ENCODE measurements around the gene ARID1B.

The ARID1B gene

DNA sequence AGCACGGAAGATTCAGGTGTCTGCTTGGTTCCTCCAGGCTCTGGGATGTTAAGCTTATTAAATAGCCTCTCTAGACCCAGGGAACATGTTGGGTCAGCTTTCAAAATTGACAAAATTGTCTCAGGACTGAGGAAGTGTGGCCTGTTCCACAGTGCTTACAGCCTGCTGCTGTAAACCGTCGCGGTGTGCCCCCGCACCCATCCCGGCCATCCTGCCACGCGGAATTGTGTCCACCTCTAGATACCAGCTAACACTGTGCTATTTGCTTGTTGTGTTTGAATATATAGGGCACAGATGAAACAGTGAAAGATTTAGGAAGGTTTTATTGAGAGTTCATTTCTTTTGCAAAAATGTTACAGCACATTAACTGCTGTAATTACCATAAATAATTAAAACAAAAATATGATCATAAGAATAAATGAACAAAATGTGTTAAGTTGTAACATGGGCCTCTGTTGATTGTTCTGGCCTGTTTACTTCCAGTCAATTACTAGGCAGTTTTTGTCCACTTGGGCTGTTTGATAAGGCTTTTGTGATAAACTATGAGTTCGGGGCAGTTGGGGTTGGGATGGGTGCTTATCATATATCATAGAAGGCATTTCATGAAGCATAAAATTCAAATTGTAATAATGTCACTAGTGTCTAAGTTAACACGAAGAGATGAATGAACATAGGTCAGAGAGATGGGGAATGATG is 77.4 kb downstream of the ARID1B start:
- no peak for DNase-seq

- peak; percentile 12 for DNase-seq
Observed at GRCh38 chr6:156857573-156857972, 80.4 kb downstream of the ARID1B start.

DNA sequence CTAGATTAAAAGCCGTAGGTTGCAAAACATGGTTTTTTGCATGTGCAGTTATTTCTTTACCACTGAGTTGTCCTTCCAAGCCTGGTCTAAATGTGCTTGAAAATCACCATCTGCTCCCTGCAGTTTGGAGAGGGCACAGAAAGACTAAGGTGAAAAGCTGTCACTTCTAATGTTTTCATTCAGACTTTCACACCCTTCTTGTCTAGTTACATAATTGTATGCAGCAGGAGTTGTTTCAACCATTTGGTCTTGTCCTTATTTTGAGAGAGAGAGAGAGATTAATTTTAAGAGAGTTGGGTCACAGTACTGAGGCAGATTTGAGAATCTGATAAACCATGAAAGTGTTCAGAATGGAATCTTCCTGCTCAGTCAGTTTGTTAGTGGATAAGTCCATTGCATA is 82.5 kb downstream of the ARID1B start:
- DNase-seq: no peak

GRCh38 chr6:156862711-156863110 is 85.5 kb downstream of the ARID1B start:
- peak; percentile 41 for DNase-seq

DNA sequence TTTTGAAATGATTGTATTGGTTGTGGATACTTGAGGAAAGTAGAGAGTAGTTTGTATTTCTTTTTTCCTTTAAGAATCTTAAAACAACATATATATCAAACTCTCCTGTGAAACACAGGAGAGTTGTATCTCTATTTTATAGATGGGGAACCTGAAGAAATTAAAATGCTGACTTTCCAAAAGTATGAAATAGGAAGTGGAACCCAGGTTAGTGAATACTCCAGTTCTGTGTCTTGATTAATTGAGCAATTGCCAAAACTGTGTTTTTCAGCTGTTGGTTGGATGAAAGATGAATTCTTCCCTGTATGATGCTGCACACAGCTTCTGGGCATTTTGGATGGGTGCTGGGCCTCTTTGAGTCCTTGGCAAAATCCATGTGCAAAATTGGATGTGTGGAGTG is 86.3 kb downstream of the ARID1B start:
- no peak for DNase-seq

DNA sequence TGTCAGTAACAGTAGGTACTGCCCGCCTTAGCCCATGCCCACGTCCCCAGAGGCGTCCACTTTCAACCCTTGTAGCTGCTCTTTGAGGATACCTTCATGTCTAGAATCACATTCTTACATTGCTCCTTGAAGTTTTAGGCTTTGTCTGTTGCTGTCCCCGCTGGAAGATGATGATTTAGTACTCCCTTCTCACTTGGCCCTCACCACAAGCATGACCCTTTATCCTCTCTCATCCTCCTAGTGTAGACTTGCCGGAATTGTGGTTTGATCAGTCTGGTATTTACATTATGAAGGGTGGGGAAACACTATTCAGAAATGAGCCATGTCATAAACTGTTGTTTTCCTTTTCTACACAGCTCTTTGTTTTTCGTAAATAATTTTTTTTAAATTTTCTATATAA is 87.4 kb downstream of the ARID1B start:
- no peak for DNase-seq

DNA sequence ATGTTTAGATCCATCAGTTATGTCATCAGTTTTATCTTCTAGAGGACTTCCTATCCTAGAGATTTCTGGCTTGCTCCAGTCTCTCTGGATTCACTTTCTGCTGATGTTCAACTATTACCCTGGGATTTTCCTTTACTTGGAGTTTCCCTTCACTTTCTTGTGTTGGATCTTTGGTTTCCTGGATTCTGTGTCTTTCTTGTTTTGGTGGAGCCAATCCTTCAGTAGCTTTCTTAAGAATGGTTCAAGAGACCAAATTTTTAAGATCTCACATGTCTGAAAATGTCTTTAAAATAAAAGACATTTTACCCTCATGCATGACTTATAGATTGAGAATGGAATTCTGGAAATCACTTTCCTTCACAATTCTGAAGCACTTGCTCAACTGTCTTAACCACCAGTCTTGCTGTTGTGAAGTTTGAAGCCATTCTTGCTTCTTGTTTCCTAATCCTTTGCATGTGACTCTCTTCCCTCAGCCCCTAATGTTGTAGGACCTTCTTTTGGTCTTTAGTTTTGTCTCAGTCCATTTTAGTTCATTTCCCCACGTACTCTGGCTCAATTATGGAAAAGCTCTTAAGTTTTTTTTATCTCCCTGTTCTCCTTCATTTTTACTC is 87.9 kb downstream of the ARID1B start:
- DNase-seq: no peak

DNA sequence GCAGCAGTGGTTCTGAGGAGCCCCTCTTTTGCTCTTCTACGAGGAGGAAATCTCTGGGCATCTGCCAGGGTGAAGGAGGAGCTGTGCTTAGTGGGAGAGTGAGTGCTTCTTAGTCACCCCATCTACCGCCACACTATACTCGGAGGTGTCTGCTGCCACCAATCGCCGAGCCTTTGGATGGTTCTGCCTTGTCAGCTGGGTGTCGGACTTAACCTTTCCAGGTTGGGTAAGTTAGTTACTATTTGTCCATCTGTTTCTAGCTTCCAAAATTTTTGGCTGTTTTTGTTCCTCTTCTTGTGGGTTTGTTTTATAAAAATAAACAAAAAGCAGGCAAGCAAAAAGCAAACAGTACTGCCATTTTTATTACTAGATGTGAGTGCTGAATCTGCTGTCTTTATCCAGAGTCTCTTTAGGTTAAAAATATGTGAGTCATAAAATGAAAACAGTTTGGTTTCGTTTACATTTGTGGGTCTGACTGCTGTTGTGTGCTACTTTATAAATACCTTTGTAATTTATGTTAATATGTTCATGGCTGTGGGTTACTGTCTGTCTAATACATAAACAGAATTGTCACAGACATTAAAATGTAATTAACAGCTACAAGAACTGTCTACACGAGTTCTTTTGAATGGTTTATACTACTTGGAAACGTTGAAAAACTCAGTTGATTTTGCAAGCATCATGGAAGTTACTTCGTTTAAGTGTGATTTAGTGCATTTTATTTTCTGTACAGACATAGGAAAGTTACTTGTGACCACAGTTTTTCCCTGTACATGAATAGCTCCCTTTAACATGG is 89.2 kb downstream of the ARID1B start:
- DNase-seq: peak; percentile 43

- no peak for DNase-seq
Observed at GRCh38 chr6:156867121-156867520, 89.9 kb downstream of the ARID1B start.

- DNase-seq: no peak
Observed at GRCh38 chr6:156868385-156868784, 91.2 kb downstream of the ARID1B start.

DNA sequence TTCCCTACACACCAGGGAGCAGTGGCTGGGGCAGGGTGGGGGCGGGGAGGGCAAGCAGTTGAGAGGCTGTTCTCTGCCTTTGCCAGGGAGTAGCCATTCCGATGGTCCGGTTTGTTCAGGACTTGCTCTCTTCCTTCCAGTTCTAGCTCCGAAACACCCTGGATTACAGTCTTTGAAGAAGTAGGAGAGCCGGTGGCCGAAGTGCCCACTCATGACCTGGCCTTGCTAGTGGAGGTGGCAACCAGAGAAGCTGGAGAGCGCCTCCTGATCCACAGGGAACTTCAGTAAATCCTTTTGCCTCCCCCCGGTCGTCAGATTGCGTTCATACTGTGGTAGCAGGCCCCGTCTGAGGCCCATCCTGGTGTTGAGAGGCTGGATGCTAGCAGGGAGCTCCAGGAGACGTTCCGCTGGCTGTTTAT is 92.8 kb downstream of the ARID1B start:
- no peak for DNase-seq

DNA sequence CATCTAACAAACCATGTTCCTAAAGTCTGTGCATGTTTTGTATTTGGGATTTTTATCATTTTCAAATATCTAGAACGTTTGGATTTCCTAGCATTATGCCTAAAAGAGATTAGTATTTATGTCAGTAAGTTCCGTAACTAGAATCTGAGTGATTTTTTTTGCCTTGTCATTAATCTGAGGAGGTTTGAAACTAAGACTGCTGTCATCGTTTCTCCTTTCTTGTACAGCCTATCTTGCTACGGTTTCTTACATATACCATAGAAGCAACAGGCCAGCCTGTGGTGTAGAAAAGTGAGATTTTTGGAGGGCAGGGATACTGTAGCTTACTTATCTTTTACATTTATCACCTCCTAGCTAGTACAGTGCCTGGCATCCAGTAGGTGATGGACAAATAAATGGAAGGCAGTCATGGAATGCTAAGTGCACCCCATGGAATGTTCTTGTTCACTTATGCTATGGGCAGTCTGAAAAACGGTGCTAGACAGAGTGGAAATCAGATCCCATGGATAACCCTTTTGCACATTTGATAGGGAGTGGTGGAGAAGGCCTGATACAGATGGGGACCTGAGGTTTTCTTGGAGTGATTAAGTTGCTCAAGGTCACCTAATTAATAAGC is 93.9 kb downstream of the ARID1B start:
- DNase-seq: no peak

GRCh38 chr6:156872903-156873302 is 95.7 kb downstream of the ARID1B start:
- no peak for DNase-seq

DNA sequence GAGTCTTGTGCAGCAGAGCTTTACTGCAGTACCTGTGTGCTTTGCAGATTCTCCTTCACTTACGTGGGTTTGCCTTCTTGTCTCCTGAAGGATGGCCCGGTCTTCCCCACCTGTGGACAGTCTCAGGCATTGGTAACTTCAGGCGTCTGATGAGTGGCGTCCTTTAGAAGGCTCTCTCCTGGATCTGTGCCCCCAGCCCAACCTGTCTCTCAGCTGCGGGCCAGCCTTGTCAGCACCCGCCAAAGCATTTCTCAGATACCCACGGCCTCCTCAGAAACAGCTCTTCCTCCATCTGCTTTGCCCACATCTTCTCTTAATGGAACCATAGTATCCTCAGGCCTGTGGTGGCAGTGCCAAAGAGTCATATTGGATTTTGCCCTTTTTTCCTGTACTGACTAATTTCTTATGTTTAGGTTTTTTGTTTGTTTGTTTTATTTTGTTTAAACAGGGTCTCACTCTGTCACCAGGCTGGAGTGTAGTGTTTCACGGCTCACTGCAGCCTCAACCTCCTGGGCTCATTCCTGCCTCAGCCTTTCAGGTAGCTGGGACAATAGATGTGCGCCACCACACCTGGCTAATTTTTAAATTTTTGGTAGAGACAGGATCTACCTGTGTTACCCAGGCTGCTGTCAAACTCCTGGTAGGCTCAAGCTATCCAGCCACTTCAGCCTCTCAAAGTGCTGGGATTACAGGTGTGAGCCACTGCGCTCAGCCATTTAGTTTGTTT is 96.6 kb downstream of the ARID1B start:
- DNase-seq: no peak

- DNase-seq: no peak
Observed at GRCh38 chr6:156875062-156875461, 97.9 kb downstream of the ARID1B start.

- no peak for DNase-seq
Observed at GRCh38 chr6:156876302-156876701, 99.1 kb downstream of the ARID1B start.

- no peak for DNase-seq
Observed at GRCh38 chr6:156877126-156877863, 100.1 kb downstream of the ARID1B start.

DNA sequence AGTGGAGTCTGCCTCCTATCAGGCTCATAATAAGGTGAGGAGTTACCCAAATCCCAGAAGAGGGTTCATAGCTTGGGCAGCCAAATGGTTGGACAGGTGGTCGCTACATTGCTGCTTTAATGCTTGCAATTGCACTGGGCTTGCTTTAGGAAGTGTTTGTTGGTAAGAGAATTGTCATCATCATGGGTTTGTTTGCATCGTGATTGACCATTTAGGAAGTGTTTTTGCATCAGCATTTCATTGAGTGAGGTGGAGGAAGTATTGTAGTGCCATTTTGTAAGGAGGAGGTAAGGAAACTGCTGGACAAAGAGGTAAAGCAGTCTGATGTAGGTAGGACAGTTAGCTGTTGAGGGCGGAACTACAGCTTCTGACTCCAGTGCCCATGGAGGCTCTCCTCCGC is 101.5 kb downstream of the ARID1B start:
- DNase-seq: no peak

DNA sequence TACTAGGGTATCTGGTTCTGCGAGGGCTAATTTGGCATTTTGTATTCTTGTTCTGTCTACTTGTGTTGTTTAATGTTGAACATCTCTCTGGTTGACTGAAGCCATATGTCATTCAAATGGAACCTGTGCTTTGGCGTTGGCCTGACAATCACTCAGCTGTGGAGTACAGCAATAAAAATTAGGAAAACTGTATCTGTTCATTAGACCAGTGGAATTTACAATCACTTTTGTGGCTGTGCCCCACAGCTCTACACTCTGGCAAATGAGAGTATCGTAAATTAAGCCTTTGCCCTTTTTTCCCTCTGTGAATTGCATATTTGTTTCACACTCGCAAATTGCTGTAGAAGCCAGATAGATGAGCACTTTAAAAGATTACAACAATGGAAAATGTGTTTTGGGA is 102.0 kb downstream of the ARID1B start:
- DNase-seq: no peak

- no peak for DNase-seq
Observed at GRCh38 chr6:156879591-156879990, 102.4 kb downstream of the ARID1B start.

GRCh38 chr6:156880913-156881312 is 103.7 kb downstream of the ARID1B start:
- no peak for DNase-seq
